Measurements from ENCODE around the gene ALG9.

DNA sequence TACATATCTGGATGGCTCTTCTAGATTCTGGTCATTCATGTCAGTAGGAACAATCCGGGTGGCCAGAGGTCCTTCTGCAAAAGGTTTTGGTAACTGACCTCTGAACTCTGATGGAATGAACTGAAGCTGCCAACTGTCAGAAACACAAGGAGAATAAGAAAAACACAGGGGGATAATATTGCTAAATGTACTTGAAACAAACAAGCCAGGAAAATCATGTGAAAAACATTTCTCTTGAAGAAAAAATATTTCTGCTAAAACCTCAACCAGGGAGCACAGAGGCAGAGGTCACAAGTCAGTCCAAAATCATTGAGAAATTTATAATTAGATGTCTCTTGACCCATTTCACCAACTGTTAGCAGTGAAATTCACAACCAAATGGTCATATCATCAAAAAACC is 35.2 kb downstream of the ALG9 start:
- TF ChIP-seq, protein P1, sequence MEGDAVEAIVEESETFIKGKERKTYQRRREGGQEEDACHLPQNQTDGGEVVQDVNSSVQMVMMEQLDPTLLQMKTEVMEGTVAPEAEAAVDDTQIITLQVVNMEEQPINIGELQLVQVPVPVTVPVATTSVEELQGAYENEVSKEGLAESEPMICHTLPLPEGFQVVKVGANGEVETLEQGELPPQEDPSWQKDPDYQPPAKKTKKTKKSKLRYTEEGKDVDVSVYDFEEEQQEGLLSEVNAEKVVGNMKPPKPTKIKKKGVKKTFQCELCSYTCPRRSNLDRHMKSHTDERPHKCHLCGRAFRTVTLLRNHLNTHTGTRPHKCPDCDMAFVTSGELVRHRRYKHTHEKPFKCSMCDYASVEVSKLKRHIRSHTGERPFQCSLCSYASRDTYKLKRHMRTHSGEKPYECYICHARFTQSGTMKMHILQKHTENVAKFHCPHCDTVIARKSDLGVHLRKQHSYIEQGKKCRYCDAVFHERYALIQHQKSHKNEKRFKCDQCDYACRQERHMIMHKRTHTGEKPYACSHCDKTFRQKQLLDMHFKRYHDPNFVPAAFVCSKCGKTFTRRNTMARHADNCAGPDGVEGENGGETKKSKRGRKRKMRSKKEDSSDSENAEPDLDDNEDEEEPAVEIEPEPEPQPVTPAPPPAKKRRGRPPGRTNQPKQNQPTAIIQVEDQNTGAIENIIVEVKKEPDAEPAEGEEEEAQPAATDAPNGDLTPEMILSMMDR (conservative IDR thresholded peaks at IDR 0.05), result no peak
- no peak for TF ChIP-seq EZH2 (IDR thresholded peaks at IDR 0.05; ENCODE audit: low read depth)
